DND-41 (cell line): ENCODE results near the gene NCOR1.

ENCODE experiments used
- ATAC-seq: fragments of 200-7000 bp; cut with Tn5 transposase; 3 replicates; pipeline ENCODE4 v1.9.1; 2021; ENCODE audit warnings: low read depth; ENCODE audit not compliant: insufficient read depth
- DNase-seq: peaks from one replicate; pipeline ENCODE4 v3.0.0-alpha.2; 2020
- H2AFZ ChIP-seq: 2 replicates; pipeline ENCODE4 v1.6.0; 2012; ENCODE audit warnings: low read depth, low read length
- H3K27ac ChIP-seq: 2 replicates; pipeline ENCODE4 v1.5.1; 2012; ENCODE audit warnings: low read length, inconsistent platforms
- H3K27me3 ChIP-seq: fragments of 200-600 bp; sonication (generic); 2 replicates; pipeline ENCODE4 v1.6.0; 2012; ENCODE audit warnings: low read length, mild to moderate bottlenecking, inconsistent platforms; ENCODE audit not compliant: insufficient read depth, poor library complexity
- H3K36me3 ChIP-seq: 2 replicates; pipeline ENCODE4 v1.5.1; 2012; ENCODE audit warnings: low read length, inconsistent platforms; ENCODE audit not compliant: insufficient read depth
- H3K4me1 ChIP-seq: 2 replicates; pipeline ENCODE4 v1.5.1; 2012; ENCODE audit warnings: mild to moderate bottlenecking, low read length; ENCODE audit not compliant: insufficient read depth
- H3K4me2 ChIP-seq: 2 replicates; pipeline ENCODE4 v1.6.0; 2012; ENCODE audit warnings: mild to moderate bottlenecking, moderate library complexity, low read length, inconsistent platforms; ENCODE audit not compliant: insufficient read depth
- H3K4me3 ChIP-seq, 2 experiments: fragments of 200-600 bp in 1 of 2; shearing (Covaris generic) in 1 of 2; 2 replicates each; pipeline ENCODE4 v1.5.1; 2012 to 2016; ENCODE audit warnings: inconsistent platforms in 2 of 2, low read length in 2 of 2, mild to moderate bottlenecking in 2 of 2, low read depth in 1 of 2, moderate library complexity in 1 of 2
- H3K79me2 ChIP-seq: 2 replicates; pipeline ENCODE4 v1.6.0; 2012; ENCODE audit warnings: low read length, inconsistent platforms; ENCODE audit not compliant: insufficient read depth
- H3K9ac ChIP-seq: 2 replicates; pipeline ENCODE4 v1.6.0; 2012; ENCODE audit warnings: low read depth, mild to moderate bottlenecking, inconsistent platforms, low read length, moderate library complexity
- H3K9me3 ChIP-seq: 2 replicates; pipeline ENCODE4 v1.5.1; 2012; ENCODE audit warnings: low read length, moderate library complexity, mild to moderate bottlenecking, inconsistent platforms; ENCODE audit not compliant: insufficient read depth, severe bottlenecking
- H4K20me1 ChIP-seq: 2 replicates; pipeline ENCODE4 v1.6.0; 2012; ENCODE audit warnings: low read length; ENCODE audit not compliant: insufficient read depth
- CTCF ChIP-seq: IDR thresholded peaks from 2 replicates; pipeline ENCODE4 v1.5.1; 2012; ENCODE audit warnings: borderline replicate concordance, low read length, moderate library complexity, mild to moderate bottlenecking; ENCODE audit not compliant: poor library complexity, severe bottlenecking; ENCODE audit errors: extremely low read depth
- EZH2 ChIP-seq: IDR thresholded peaks from 3 replicates; pipeline ENCODE4 v1.6.1; 2012; ENCODE audit warnings: borderline replicate concordance, low read depth, mild to moderate bottlenecking, moderate library complexity, low read length, inconsistent platforms; ENCODE audit not compliant: severe bottlenecking

Gene NCOR1

GRCh38 chr17:16123531-16123930, 91.8 kb downstream of the NCOR1 start:
- DNase-seq: no peak
- H3K9ac ChIP-seq: no peak overlapping the region
- H3K4me3 ChIP-seq: no peak overlapping the region
- no peaks in the 10 kb centered on the region for H3K9me3 ChIP-seq
- TF ChIP-seq CTCF: no peak
- no peak for TF ChIP-seq EZH2
- H3K4me2 ChIP-seq: no peak overlapping the region
- no peaks in the 10 kb centered on the region for H3K27me3 ChIP-seq
- H3K27ac ChIP-seq: no peak overlapping the region
- H3K36me3 ChIP-seq: peaks cover 82% of the 10 kb centered on the region
- H3K79me2 ChIP-seq: no peaks in the 10 kb centered on the region
- no peak overlapping the region for H2AFZ ChIP-seq
- H3K4me1 ChIP-seq: no peaks in the 10 kb centered on the region
- no peak for ATAC-seq
- no peaks in the 10 kb centered on the region for H4K20me1 ChIP-seq

GRCh38 chr17:16122697-16123434, 92.5 kb downstream of the NCOR1 start:
- DNase-seq: no peak
- H4K20me1 ChIP-seq: no peaks in the 10 kb centered on the region
- no peak overlapping the region for H3K4me2 ChIP-seq
- ATAC-seq: no peak
- H3K36me3 ChIP-seq: peaks cover 82% of the 10 kb centered on the region
- no peak overlapping the region for H3K9ac ChIP-seq
- no peaks in the 10 kb centered on the region for H3K79me2 ChIP-seq
- H3K27ac ChIP-seq: no peak overlapping the region
- H3K4me3 ChIP-seq: no peak overlapping the region
- H3K27me3 ChIP-seq: no peaks in the 10 kb centered on the region
- TF ChIP-seq CTCF (no peak), EZH2 (no peak)
- H2AFZ ChIP-seq: no peak overlapping the region
- no peaks in the 10 kb centered on the region for H3K4me1 ChIP-seq
- H3K9me3 ChIP-seq: no peaks in the 10 kb centered on the region

- peaks cover 89% of the 10 kb centered on the region for H3K36me3 ChIP-seq
These were observed 93.4 kb downstream of the NCOR1 start for GRCh38 chr17:16121915-16122314.

More at GRCh38 chr17:16121915-16122314, 93.4 kb downstream of the NCOR1 start:
- H2AFZ ChIP-seq: no peak overlapping the region
- ATAC-seq (no peak), DNase-seq (no peak)
- H3K4me2 ChIP-seq: no peak overlapping the region
- H3K9me3 ChIP-seq: no peaks in the 10 kb centered on the region
- H3K27me3 ChIP-seq: no peaks in the 10 kb centered on the region
- H3K27ac ChIP-seq: no peak overlapping the region
- no peaks in the 10 kb centered on the region for H3K4me1 ChIP-seq
- TF ChIP-seq EZH2 (no peak), CTCF (no peak)
- no peaks in the 10 kb centered on the region for H3K79me2 ChIP-seq
- H4K20me1 ChIP-seq: no peaks in the 10 kb centered on the region
- H3K9ac ChIP-seq: no peak overlapping the region
- no peak overlapping the region for H3K4me3 ChIP-seq
